Testis (tissue), 2 donors: ENCODE results near the gene CYTH2.

Experiments
- POLR2A ChIP-seq: fragments of 450-650 bp; IDR thresholded peaks from one replicate; pipeline ENCODE4 v1.6.1; 2017; ENCODE audit warnings: antibody characterized with exemption, mild to moderate bottlenecking, moderate library complexity
- TF ChIP-seq, protein P1 (sequence below), 3 experiments: fragments of 450-650 bp in 2 of 3; fragments of 200-600 bp in 1 of 3; sonication (generic) in 1 of 3; IDR thresholded peaks; one replicate each; pipeline ENCODE4 v1.5.1; 2016 to 2019; ENCODE audit warnings: antibody characterized with exemption in 3 of 3, mild to moderate bottlenecking in 2 of 3, moderate library complexity in 1 of 3

- TF ChIP-seq, protein P1, sequence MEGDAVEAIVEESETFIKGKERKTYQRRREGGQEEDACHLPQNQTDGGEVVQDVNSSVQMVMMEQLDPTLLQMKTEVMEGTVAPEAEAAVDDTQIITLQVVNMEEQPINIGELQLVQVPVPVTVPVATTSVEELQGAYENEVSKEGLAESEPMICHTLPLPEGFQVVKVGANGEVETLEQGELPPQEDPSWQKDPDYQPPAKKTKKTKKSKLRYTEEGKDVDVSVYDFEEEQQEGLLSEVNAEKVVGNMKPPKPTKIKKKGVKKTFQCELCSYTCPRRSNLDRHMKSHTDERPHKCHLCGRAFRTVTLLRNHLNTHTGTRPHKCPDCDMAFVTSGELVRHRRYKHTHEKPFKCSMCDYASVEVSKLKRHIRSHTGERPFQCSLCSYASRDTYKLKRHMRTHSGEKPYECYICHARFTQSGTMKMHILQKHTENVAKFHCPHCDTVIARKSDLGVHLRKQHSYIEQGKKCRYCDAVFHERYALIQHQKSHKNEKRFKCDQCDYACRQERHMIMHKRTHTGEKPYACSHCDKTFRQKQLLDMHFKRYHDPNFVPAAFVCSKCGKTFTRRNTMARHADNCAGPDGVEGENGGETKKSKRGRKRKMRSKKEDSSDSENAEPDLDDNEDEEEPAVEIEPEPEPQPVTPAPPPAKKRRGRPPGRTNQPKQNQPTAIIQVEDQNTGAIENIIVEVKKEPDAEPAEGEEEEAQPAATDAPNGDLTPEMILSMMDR (IDR thresholded peaks at IDR 0.05): no peak
- no peak for TF ChIP-seq POLR2A
Observed at GRCh38 chr19:48507911-48508439, 38.8 kb downstream of the CYTH2 start.
